Esophagus muscularis mucosa (tissue), 3 donors: ENCODE measurements around the gene CASP3.

ENCODE experiments used
- CTCF ChIP-seq, 3 experiments: fragments of 200-600 bp in 2 of 3; fragments of 450-650 bp in 1 of 3; sonication (generic) in 2 of 3; IDR thresholded peaks; one replicate each; pipeline ENCODE4 v1.5.1; 2017 to 2019; ENCODE audit warnings: antibody characterized with exemption in 3 of 3, mild to moderate bottlenecking in 2 of 3, moderate library complexity in 1 of 3
- POLR2AphosphoS5 ChIP-seq, 2 donors: sonication (generic); formaldehyde crosslinking; IDR thresholded peaks; one replicate each; pipeline ENCODE4 v1.6.1; 2017; ENCODE audit warnings: antibody characterized with exemption in 2 of 2

GRCh38 chr4:184684491-184685189 lies 35.4 kb upstream of the CASP3 start:
- TF ChIP-seq POLR2AphosphoS5 (IDR thresholded peaks at IDR 0.05): no peak
- no peak for TF ChIP-seq CTCF (IDR thresholded peaks at IDR 0.05)
